Measurements from ENCODE around the gene PGAP2. TPM values are rescaled to one million over a fixed set of nuclear protein-coding genes. Genes with fewer than 3 reads are reported as not detected.

PGAP2 gene
- total and polyA plus RNA-seq, 2 of the 13 experiments (the other 11 are each of a cell fraction or from before 2014, with no cell fraction given), result 21.5 to 47.8 TPM

DNA sequence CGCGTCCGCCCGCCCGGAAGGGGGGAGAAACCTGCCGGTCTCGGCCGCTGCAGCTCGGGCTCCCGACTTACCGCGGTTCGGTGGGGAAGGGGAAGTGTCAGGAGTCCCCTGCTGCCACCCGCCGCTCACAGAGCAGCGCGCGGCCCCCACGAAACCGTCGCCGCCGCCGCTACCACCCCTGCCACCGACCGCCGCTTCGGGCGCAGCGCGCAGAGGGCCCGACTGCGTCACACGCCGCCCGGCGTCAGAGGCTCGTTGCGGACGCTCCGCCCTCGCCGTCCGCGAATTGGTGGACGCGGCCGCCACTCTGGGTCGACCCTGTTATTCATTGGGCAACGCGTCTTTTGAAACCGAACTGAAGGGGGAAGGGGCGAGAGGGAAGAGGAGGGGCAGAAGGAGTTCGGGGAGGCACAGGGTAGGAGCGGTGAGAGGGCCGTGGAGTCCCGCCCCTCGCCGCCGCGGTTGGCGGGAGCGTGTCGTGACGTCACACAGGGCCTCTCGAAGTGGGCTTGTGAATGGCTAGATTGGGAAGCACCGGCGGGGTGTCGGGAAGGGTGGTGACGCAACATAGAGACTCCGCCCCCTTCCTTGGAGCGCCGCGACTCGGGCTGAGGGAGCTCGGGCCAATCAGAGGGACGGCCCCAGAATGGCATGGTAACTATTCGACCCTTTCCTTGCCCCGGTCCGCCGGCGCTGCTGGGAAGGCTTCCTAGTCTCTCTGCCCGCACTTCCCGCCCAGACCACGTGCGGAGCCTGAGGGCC lies 10.8 kb upstream of the PGAP2 start, which contains the start of gene NUP98 (continued):
- TF ChIP-seq CSRNP1 (CRISPR knock-in tag; IDR thresholded peaks at IDR 0.05) (peak; percentile 78), ZBTB39 (CRISPR knock-in tag; IDR thresholded peaks at IDR 0.05) (peak; percentile 75; the same call in 1 of the 2 replicates), ZNF792 (CRISPR knock-in tag; IDR thresholded peaks at IDR 0.05) (0 out of 2 replicates have a peak, but pooled peaks have one; percentile 51), TARDBP (CRISPR knock-in tag; IDR thresholded peaks at IDR 0.05) (peak; percentile 96), MTF1 (CRISPR knock-in tag; IDR thresholded peaks at IDR 0.05) (0 out of 2 replicates have a peak, but pooled peaks have one; percentile 81), WIZ (CRISPR knock-in tag; IDR thresholded peaks at IDR 0.05) (no peak), BHLHE40 (IDR thresholded peaks at IDR 0.05; ENCODE audit: low read length) (no peak)

DNA sequence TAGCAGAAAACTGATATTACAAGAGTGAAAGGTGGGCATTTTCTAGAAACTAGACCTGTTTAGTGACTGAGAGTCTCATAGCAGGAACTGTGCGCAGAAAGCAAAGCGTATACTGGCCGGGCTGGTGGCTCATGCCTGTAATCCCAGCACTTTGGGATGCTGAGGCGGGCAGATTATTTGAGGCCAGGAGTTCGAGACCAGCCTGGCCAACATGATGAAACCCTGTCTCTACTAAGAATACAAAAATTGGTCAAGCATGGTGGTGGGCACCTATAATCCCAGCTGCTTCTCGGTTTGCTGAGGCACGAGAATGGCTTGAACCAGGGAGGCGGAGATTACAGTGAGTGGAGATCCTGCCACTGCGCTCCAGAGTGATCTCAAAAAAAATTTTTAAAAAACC lies 9.2 kb upstream of the PGAP2 start:
- POLR2A ChIA-PET, result no interaction called here
- BruUV-seq (replicated peaks), result no TSS peak
- Histone ChIP-seq H3K9me3 (ENCODE audit: low read length) (no peaks in the 10 kb centered on the region), H3K27me3 (ENCODE audit: control insufficient read depth in 1 of 2, insufficient read depth in 2 of 2, low read length in 2 of 2) (no peaks in the 10 kb centered on the region; a peak in 1 of 5 replicates), H3K4me2 (ENCODE audit: low read depth, low read length) (no peak overlapping the region), H2AFZ (ENCODE audit: low read length) (no peak overlapping the region), H3K9ac (ENCODE audit: insufficient read depth, low read depth, low read length) (no peak overlapping the region), H3K36me3 (replicated peaks in 1 of 2; ENCODE audit: control insufficient read depth in 1 of 2, insufficient read depth in 2 of 2, low read length in 2 of 2) (0 out of 5 replicates have a peak, but pooled peaks cover 0 to under 1% of the 10 kb centered on the region in 2 experiments), H3K4me3 (replicated peaks in 1 of 3; ENCODE audit: insufficient read depth in 1 of 3, low read depth in 2 of 3, low read length in 3 of 3) (no peak overlapping the region), H3K79me2 (ENCODE audit: insufficient read depth, low read length) (peaks cover 29% of the 10 kb centered on the region), H3K27ac (ENCODE audit: extremely low read length, insufficient read depth, low read length) (no peak overlapping the region), H3K4me1 (ENCODE audit: insufficient read depth, low read length) (peaks cover 36% of the 10 kb centered on the region), H4K20me1 (ENCODE audit: insufficient read depth, low read length) (peaks cover 18% of the 10 kb centered on the region)
- intact Hi-C loops (cut with micrococcal nuclease; ENCODE audit: unreplicated experiment), result no loop called here
- ATAC-seq (no peak), DNase-seq (ENCODE audit: low spot score) (no peak), FAIRE-seq (no peak)
- CTCF ChIA-PET (ENCODE audit: low intra/inter-chr PET ratio, low total read pairs), result no interaction called here
- in situ Hi-C loops (cut with HindIII; ENCODE audit: extremely low pct_ligation_motif_present, low pct_unique_long_range_greater_than_20kb), result no loop called here
- WGBS (ENCODE audit: low lambda C conversion rate), result 99% methylated on average over 9 of the region's 9 CpGs
- TF ChIP-seq MAFK (conservative IDR thresholded peaks at IDR 0.05 in 1 of 2, IDR thresholded peaks at IDR 0.05 in 1 of 2; ENCODE audit: low read length in 2 of 2) (no peak), SP1 (IDR thresholded peaks at IDR 0.05) (no peak), SP1 (CRISPR knock-in tag; IDR thresholded peaks at IDR 0.05) (no peak), SIN3A (IDR thresholded peaks at IDR 0.05; ENCODE audit: borderline replicate concordance, low read depth, low read length) (no peak)

All from HepG2 (cell line).